ENCODE measurements around the gene PCNX4.

- TF ChIP-seq CTCF (IDR thresholded peaks at IDR 0.05), result no peak
- TF ChIP-seq POLR2A (IDR thresholded peaks at IDR 0.05), result no peak
Observed at GRCh38 chr14:60217713-60218112, 126.0 kb downstream of the PCNX4 start.
